ENCODE data around the gene FFAR1.

The FFAR1 gene

DNA sequence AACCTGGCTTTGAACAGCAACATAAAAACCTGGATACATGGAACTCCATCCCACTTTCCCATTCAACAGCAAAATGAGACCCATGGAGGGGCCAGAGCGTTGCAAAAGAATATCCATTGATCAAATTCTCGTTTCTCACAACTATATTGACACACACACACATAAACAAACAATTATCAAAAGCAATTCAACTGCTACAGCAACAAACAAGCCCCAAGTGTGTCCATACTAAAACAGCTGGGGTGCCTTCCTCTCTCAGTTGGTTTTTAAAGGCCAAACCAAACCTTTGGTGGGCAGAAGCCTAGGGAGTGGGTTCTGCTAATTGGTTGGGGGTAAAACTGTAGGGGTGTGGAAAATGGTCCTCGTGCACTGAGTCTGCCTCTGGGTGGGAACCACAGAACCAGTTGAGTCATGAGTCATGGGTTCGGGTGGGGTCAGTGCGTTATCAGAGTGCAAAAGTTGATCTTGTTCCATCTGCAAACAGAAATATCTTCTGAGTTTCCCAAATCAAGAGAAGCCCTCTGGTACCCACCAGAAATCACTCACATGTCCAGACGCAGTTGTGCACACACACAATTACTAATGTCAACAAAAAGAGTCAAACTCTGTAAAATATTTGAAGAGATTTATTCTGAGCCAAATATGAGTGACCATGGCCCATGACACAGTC is 41.6 kb downstream of the FFAR1 start:
- no peak for TF ChIP-seq L3MBTL2 (conservative IDR thresholded peaks at IDR 0.05)
- TF ChIP-seq FOXA1 (IDR thresholded peaks at IDR 0.05): no peak
- TF ChIP-seq ARNT (IDR thresholded peaks at IDR 0.05): no peak
- no peak for TF ChIP-seq HDGF (IDR thresholded peaks at IDR 0.05; ENCODE audit: borderline replicate concordance)
- TF ChIP-seq ELF4 (IDR thresholded peaks at IDR 0.05): no peak
- TF ChIP-seq TARDBP (IDR thresholded peaks at IDR 0.05): no peak
- TF ChIP-seq BHLHE40 (IDR thresholded peaks at IDR 0.05; ENCODE audit: borderline replicate concordance): no peak
- no peak for TF ChIP-seq SP1 (IDR thresholded peaks at IDR 0.05)
- TF ChIP-seq LEF1 (IDR thresholded peaks at IDR 0.05; ENCODE audit: borderline replicate concordance): no peak
- no peak for TF ChIP-seq SUZ12 (IDR thresholded peaks at IDR 0.05)
- TF ChIP-seq CTBP1 (IDR thresholded peaks at IDR 0.05; ENCODE audit: borderline replicate concordance): no peak
- TF ChIP-seq FOXM1 (IDR thresholded peaks at IDR 0.05; ENCODE audit: borderline replicate concordance): no peak
- no peak for TF ChIP-seq FOXK2 (IDR thresholded peaks at IDR 0.05)
- no peak for TF ChIP-seq NFRKB (IDR thresholded peaks at IDR 0.05)
- TF ChIP-seq, protein P1, sequence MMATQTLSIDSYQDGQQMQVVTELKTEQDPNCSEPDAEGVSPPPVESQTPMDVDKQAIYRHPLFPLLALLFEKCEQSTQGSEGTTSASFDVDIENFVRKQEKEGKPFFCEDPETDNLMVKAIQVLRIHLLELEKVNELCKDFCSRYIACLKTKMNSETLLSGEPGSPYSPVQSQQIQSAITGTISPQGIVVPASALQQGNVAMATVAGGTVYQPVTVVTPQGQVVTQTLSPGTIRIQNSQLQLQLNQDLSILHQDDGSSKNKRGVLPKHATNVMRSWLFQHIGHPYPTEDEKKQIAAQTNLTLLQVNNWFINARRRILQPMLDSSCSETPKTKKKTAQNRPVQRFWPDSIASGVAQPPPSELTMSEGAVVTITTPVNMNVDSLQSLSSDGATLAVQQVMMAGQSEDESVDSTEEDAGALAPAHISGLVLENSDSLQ (IDR thresholded peaks at IDR 0.05): no peak
- TF ChIP-seq ZNF384 (IDR thresholded peaks at IDR 0.05): no peak
- ChIA-PET POLR2A (no interaction called here), CTCF (no interaction called here)
- no peak for DNase-seq (ENCODE audit: extremely low spot score)

DNA sequence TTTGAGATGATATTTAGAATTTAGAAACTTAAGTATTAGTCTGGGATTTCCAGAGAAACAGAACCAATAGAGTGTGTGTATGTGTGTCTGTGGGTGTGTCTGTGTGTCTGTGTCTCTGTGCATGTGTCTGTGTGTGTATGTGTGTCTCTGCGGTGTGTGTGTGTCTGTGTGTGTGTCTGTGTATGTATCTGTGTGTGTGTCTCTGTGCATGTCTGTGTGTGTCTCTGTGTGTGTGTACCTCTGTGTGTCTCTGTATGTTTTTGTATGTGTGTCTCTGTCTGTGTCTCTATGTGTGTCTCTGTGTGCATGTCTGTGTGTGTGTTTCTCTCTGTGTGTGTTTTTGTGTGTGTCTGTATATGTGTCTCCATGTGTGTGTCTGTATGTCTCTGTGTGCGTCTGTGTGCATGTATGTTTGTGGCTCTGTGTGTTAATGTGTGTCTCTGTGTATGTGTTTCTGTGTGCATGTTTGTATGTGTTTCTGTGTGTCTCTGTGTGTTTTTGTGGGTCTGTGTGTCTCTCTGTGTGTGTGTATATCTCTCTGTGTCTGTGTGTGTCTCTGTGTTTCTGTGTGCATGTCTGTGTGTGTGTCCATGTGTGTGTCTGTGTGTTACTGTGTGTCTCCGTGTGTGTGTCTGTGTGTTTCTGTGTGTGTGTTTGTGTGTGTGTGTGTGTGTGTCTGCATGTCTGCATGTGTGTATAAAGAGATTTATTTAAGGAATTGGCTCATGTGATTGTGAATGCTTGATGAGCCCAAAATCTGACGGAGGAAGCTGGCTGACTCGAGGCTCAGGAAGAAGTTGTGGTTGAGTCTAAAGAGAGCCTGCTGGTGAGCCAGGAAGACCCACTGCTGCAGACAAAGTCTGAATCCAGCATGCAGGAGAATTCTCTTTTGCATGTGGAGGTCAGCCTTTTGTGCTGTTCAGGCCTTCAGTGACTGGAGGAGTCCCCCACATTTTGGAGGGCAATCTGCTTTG is 45.3 kb downstream of the FFAR1 start:
- 0 out of 2 replicates have a peak, but pooled peaks have one; percentile 25 for TF ChIP-seq TARDBP (IDR thresholded peaks at IDR 0.05)
- no peak for TF ChIP-seq NFRKB (IDR thresholded peaks at IDR 0.05)
- ChIA-PET POLR2A (no interaction called here), CTCF (no interaction called here)
- no peak for DNase-seq (ENCODE audit: extremely low spot score)

DNA sequence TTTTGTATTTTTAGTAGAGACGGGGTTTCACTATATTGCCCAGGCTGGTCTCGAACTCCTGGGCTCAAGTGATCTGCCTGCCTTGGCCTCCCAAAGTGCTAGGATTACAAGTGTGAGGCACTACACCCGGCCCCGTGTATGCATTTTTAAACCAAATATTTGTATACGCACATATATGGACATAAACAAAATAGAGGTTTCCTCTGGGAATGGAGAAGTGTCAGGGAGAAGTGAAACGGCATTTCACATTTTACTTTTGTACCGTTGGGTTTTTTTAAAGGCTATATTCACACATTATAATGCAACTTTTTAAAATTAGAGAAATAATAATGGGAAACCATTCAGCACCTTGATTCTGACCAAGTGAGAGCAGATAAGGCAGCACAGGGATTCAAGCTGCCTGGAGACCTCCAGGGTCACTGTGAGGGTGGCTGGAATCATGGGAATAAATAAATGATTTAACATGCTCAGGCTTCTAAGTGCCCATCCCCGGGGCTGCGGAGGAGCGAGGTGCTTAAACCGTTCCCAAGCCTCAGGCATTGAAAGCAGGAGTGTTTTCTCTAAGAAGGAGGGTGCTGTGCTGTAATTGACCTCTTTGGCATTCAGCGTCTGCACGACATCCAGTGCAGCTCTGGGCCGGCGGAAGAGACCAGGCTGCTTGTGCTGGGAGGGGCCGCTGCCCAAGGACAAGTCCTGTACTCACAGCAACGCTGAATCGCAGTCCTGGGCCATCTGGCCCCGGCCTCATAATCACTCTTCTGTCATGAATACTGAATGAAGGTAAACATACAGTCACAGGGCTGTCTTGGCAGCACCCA is 47.9 kb downstream of the FFAR1 start:
- TF ChIP-seq BHLHE40 (IDR thresholded peaks at IDR 0.05; ENCODE audit: borderline replicate concordance) (no peak), HDGF (IDR thresholded peaks at IDR 0.05; ENCODE audit: borderline replicate concordance) (no peak), CTBP1 (IDR thresholded peaks at IDR 0.05; ENCODE audit: borderline replicate concordance) (no peak), L3MBTL2 (conservative IDR thresholded peaks at IDR 0.05) (no peak), FOXA1 (IDR thresholded peaks at IDR 0.05) (no peak), TARDBP (IDR thresholded peaks at IDR 0.05) (no peak), SUZ12 (IDR thresholded peaks at IDR 0.05) (no peak), NFRKB (IDR thresholded peaks at IDR 0.05) (no peak), ARNT (IDR thresholded peaks at IDR 0.05) (no peak), ELF4 (IDR thresholded peaks at IDR 0.05) (no peak), LEF1 (IDR thresholded peaks at IDR 0.05; ENCODE audit: borderline replicate concordance) (no peak), FOXM1 (IDR thresholded peaks at IDR 0.05; ENCODE audit: borderline replicate concordance) (no peak), ZNF384 (IDR thresholded peaks at IDR 0.05) (no peak), FOXK2 (IDR thresholded peaks at IDR 0.05) (no peak), SP1 (IDR thresholded peaks at IDR 0.05) (no peak)
- TF ChIP-seq, protein P1 (IDR thresholded peaks at IDR 0.05): no peak
- ChIA-PET CTCF (no interaction called here), POLR2A (no interaction called here)
- DNase-seq (ENCODE audit: extremely low spot score): no peak

DNA sequence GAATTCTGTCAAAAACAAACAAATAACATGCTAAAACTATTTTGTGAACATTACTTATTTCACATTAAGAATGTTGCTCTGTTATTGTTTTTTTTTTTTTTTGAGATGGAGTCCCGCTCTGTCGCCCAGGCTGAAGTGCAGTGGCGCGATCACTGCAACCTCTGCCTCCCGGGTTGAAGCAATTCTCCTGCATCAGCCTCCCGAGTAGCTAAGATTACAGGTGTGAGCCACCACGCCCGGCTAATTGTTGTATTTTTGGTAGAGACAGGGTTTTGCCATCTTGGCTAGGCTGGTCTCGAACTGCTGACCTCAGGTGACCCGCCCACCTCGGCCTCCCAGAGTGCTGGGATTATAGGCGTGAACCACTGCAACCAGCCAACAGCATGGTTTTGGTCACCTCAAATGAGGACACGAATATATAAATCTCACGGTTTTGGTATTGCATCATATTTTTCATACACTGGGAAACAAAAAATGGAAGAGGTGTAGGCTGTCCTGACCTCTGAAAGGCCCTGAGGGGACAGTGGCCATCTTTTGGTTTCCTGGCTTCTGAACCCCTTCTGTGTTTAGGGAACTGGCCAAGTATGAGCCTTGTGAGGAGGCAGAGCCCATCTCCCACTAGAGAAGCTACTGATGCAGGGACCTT is 48.7 kb downstream of the FFAR1 start:
- ChIA-PET POLR2A (no interaction called here), CTCF (no interaction called here)
- DNase-seq (ENCODE audit: extremely low spot score): no peak
- TF ChIP-seq SUZ12 (IDR thresholded peaks at IDR 0.05) (no peak), ZNF384 (IDR thresholded peaks at IDR 0.05) (no peak), FOXA1 (IDR thresholded peaks at IDR 0.05) (no peak), ARNT (IDR thresholded peaks at IDR 0.05) (no peak), ELF4 (IDR thresholded peaks at IDR 0.05) (no peak), LEF1 (IDR thresholded peaks at IDR 0.05; ENCODE audit: borderline replicate concordance) (no peak), NFRKB (IDR thresholded peaks at IDR 0.05) (no peak), FOXK2 (IDR thresholded peaks at IDR 0.05) (no peak), CTBP1 (IDR thresholded peaks at IDR 0.05; ENCODE audit: borderline replicate concordance) (no peak), TARDBP (IDR thresholded peaks at IDR 0.05) (no peak), L3MBTL2 (conservative IDR thresholded peaks at IDR 0.05) (no peak), BHLHE40 (IDR thresholded peaks at IDR 0.05; ENCODE audit: borderline replicate concordance) (no peak), HDGF (IDR thresholded peaks at IDR 0.05; ENCODE audit: borderline replicate concordance) (no peak)
- TF ChIP-seq, protein P1 (IDR thresholded peaks at IDR 0.05): no peak

DNA sequence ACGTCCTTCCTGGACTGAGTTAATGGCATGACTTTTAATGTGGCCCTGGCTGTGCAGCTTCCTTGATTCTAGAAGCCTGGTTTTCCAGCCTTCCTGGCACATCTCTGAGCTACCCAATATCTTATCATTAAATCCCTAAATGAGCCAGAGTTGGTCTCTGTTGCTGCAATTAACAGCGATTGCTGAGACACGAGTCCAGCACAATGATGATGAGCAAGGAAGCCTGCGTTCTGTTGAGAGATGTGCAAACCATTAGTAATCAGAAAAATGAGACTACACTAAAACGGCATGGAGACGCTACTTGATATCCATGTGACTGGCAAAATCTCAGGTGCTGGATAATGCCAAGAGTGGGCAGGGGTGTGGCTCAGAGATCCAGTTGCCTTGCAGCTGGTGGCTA is 49.4 kb downstream of the FFAR1 start:
- DNase-seq (ENCODE audit: extremely low spot score): no peak
- CTCF ChIA-PET: no interaction called here
- POLR2A ChIA-PET: no interaction called here
- TF ChIP-seq FOXA1 (IDR thresholded peaks at IDR 0.05): no peak
